SK-N-SH (cell line): ENCODE results near the gene VPS33A.

Source experiments
- CTCF ChIP-seq: fragments of 200-600 bp; sonication (generic); IDR thresholded peaks from 2 replicates; pipeline ENCODE4 v1.6.1; 2017; ENCODE audit warnings: antibody characterized with exemption, mild to moderate bottlenecking, moderate library complexity
- MXI1 ChIP-seq: IDR thresholded peaks from 2 replicates; pipeline ENCODE4 v1.6.1; 2012; ENCODE audit warnings: mild to moderate bottlenecking, low read depth, low read length, improper control_type of control experiment
- POLR2AphosphoS5 ChIP-seq: IDR thresholded peaks from 2 replicates; pipeline ENCODE4 v1.6.1; 2012; ENCODE audit warnings: low read depth, low read length
- RAD21 ChIP-seq: IDR thresholded peaks from 2 replicates; pipeline ENCODE4 v1.6.1; 2012; ENCODE audit warnings: mild to moderate bottlenecking, low read length
- REST ChIP-seq: IDR thresholded peaks from 2 replicates; pipeline ENCODE4 v1.6.1; 2012; ENCODE audit warnings: mild to moderate bottlenecking, low read depth, low read length, moderate library complexity
- RFX5 ChIP-seq: IDR thresholded peaks from 2 replicates; pipeline ENCODE4 v1.6.1; 2012; ENCODE audit warnings: mild to moderate bottlenecking, improper control_type of control experiment, low read length
- SIN3A ChIP-seq: IDR thresholded peaks from 2 replicates; pipeline ENCODE4 v1.6.1; 2012; ENCODE audit warnings: low read depth, mild to moderate bottlenecking, low read length, moderate library complexity, borderline replicate concordance
- USF1 ChIP-seq: IDR thresholded peaks from 2 replicates; pipeline ENCODE4 v1.4.0; 2012; ENCODE audit warnings: low read depth, borderline replicate concordance
- YY1 ChIP-seq: IDR thresholded peaks from 2 replicates; pipeline ENCODE4 v1.4.0; 2012; ENCODE audit warnings: low read depth, mild to moderate bottlenecking

GRCh38 chr12:122295877-122296276 lies 29.6 kb upstream of the VPS33A start:
- no peak for TF ChIP-seq CTCF
- no peak for TF ChIP-seq POLR2AphosphoS5
- TF ChIP-seq RFX5, result no peak
- no peak for TF ChIP-seq YY1
- no peak for TF ChIP-seq USF1
- TF ChIP-seq SIN3A, result no peak
- TF ChIP-seq RAD21, result no peak
- no peak for TF ChIP-seq REST
- no peak for TF ChIP-seq MXI1
